NT2/D1 (cell line): ENCODE measurements around the gene ALDH4A1.

Experiments used
- DNase-seq: peaks from one replicate; pipeline ENCODE4 v3.0.0-alpha.2; 2011; ENCODE audit warnings: low read depth, low spot score
- H3K27me3 ChIP-seq: 2 replicates; pipeline ENCODE4 v1.6.0; 2011; ENCODE audit warnings: mild to moderate bottlenecking; ENCODE audit not compliant: insufficient read length, insufficient read depth
- H3K36me3 ChIP-seq: 2 replicates; pipeline ENCODE4 v1.6.1; 2011; ENCODE audit warnings: mild to moderate bottlenecking, low read length, mixed read lengths; ENCODE audit not compliant: insufficient read depth, insufficient read length
- H3K4me1 ChIP-seq: 2 replicates; pipeline ENCODE4 v1.5.1; 2011; ENCODE audit not compliant: insufficient read depth, insufficient read length
- H3K4me3 ChIP-seq: 2 replicates; pipeline ENCODE4 v1.5.1; 2011; ENCODE audit warnings: low read depth; ENCODE audit not compliant: insufficient read length
- H3K9ac ChIP-seq: 2 replicates; pipeline ENCODE4 v1.6.0; 2011; ENCODE audit warnings: low read depth; ENCODE audit not compliant: insufficient read length
- H3K9me3 ChIP-seq: 2 replicates; pipeline ENCODE4 v1.5.1; 2011; ENCODE audit warnings: mild to moderate bottlenecking, low read length; ENCODE audit not compliant: insufficient read depth
- SUZ12 ChIP-seq: IDR thresholded peaks from 2 replicates; pipeline ENCODE4 v1.6.1; 2011; ENCODE audit not compliant: insufficient read length, insufficient read depth; ENCODE audit errors: extremely low read depth
- YY1 ChIP-seq: IDR thresholded peaks from 2 replicates; pipeline ENCODE4 v1.6.1; 2011; ENCODE audit not compliant: insufficient read length, insufficient read depth
- ZNF274 ChIP-seq: IDR thresholded peaks from 2 replicates; pipeline ENCODE4 v1.6.1; 2011; ENCODE audit warnings: mild to moderate bottlenecking, low read depth, low read length

The ALDH4A1 gene

GRCh38 chr1:18866846-18867245, 35.5 kb downstream of the ALDH4A1 start:
- peaks cover 3% of the 10 kb centered on the region for H3K36me3 ChIP-seq
- TF ChIP-seq ZNF274 = no peak
- no peak for TF ChIP-seq YY1
- TF ChIP-seq SUZ12 = no peak
- H3K9me3 ChIP-seq = no peaks in the 10 kb centered on the region
- DNase-seq = no peak
- H3K27me3 ChIP-seq = peaks cover 7% of the 10 kb centered on the region
- no peak overlapping the region for H3K4me3 ChIP-seq
- H3K9ac ChIP-seq = no peak overlapping the region
- no peaks in the 10 kb centered on the region for H3K4me1 ChIP-seq

- no peaks in the 10 kb centered on the region for H3K4me1 ChIP-seq
- H3K9ac ChIP-seq = no peak overlapping the region
- no peaks in the 10 kb centered on the region for H3K9me3 ChIP-seq
- H3K4me3 ChIP-seq = no peak overlapping the region
- H3K36me3 ChIP-seq = no peaks in the 10 kb centered on the region
- DNase-seq = no peak
- TF ChIP-seq SUZ12 = no peak
- no peak for TF ChIP-seq ZNF274
- no peak for TF ChIP-seq YY1
- peaks cover 7% of the 10 kb centered on the region for H3K27me3 ChIP-seq
Measured at GRCh38 chr1:18866314-18866713, 36.0 kb downstream of the ALDH4A1 start.

- Histone ChIP-seq H3K9ac (no peak overlapping the region), H3K4me3 (no peak overlapping the region), H3K36me3 (no peaks in the 10 kb centered on the region), H3K9me3 (no peaks in the 10 kb centered on the region), H3K27me3 (peaks cover 7% of the 10 kb centered on the region), H3K4me1 (no peaks in the 10 kb centered on the region)
- TF ChIP-seq SUZ12 = no peak
- TF ChIP-seq ZNF274 = no peak
- TF ChIP-seq YY1 = no peak
- DNase-seq = no peak
Measured at GRCh38 chr1:18865176-18865575, 37.2 kb downstream of the ALDH4A1 start.

GRCh38 chr1:18861590-18861989, 40.8 kb downstream of the ALDH4A1 start:
- Histone ChIP-seq H3K9ac (no peak overlapping the region), H3K4me3 (no peak overlapping the region), H3K9me3 (no peaks in the 10 kb centered on the region), H3K36me3 (no peaks in the 10 kb centered on the region), H3K4me1 (no peaks in the 10 kb centered on the region), H3K27me3 (peaks cover 7% of the 10 kb centered on the region)
- DNase-seq = no peak
- TF ChIP-seq YY1 (no peak), ZNF274 (no peak), SUZ12 (no peak)

GRCh38 chr1:18861082-18861481, 41.3 kb downstream of the ALDH4A1 start:
- Histone ChIP-seq H3K9me3 (no peaks in the 10 kb centered on the region), H3K36me3 (no peaks in the 10 kb centered on the region), H3K4me1 (no peaks in the 10 kb centered on the region), H3K9ac (no peak overlapping the region), H3K4me3 (no peak overlapping the region), H3K27me3 (peaks cover 7% of the 10 kb centered on the region)
- DNase-seq = no peak
- no peak for TF ChIP-seq SUZ12
- TF ChIP-seq ZNF274 = no peak
- no peak for TF ChIP-seq YY1

GRCh38 chr1:18859560-18859959, 42.8 kb downstream of the ALDH4A1 start, which contains the start of gene TAS1R2:
TAS1R2 (minus strand) TSS chr1:18859660; CDS start chr1:18859660, 0 bp downstream.
- no peak within 1 kb of the TSS for H3K9ac ChIP-seq
- no peaks in the 10 kb centered on the region for H3K36me3 ChIP-seq
- H3K4me3 ChIP-seq = no peak within 1 kb of the TSS
- TF ChIP-seq SUZ12 (no peak), YY1 (no peak), ZNF274 (no peak)
- DNase-seq = no peak
- no peaks in the 10 kb centered on the region for H3K4me1 ChIP-seq
- no peaks in the 10 kb centered on the region for H3K9me3 ChIP-seq
- H3K27me3 ChIP-seq = no peaks in the 10 kb centered on the region

- no peak for DNase-seq
- TF ChIP-seq ZNF274 (no peak), YY1 (no peak), SUZ12 (no peak)
- H3K36me3 ChIP-seq = no peaks in the 10 kb centered on the region
- no peaks in the 10 kb centered on the region for H3K4me1 ChIP-seq
- peaks cover 2% of the 10 kb centered on the region for H3K27me3 ChIP-seq
- no peak overlapping the region for H3K4me3 ChIP-seq
- H3K9ac ChIP-seq = no peak overlapping the region
- H3K9me3 ChIP-seq = no peaks in the 10 kb centered on the region
Measured at GRCh38 chr1:18858070-18858688, 44.2 kb downstream of the ALDH4A1 start.
